ENCODE data around the gene CGREF1.
A peak's percentile ranks its signal among the peaks of the same experiment; 100 is the strongest.

CGREF1 gene

GRCh38 chr2:27069961-27070618 lies 48.8 kb downstream of the CGREF1 start:
- H3K27me3 ChIP-seq (ENCODE audit: insufficient read depth, insufficient read length), result no peaks in the 10 kb centered on the region
- H3K9me3 ChIP-seq (ENCODE audit: insufficient read depth, low read length), result no peaks in the 10 kb centered on the region
- no peak for DNase-seq (ENCODE audit: low read depth, low spot score)
- peak overlapping the region; percentile 93 for H3K4me3 ChIP-seq (ENCODE audit: insufficient read length, low read depth)
- H3K4me1 ChIP-seq (ENCODE audit: insufficient read depth, insufficient read length), result no peaks in the 10 kb centered on the region
- TF ChIP-seq ZNF274 (IDR thresholded peaks at IDR 0.05; ENCODE audit: low read depth, low read length), result no peak
- H3K36me3 ChIP-seq (ENCODE audit: insufficient read depth, insufficient read length, low read length), result peaks cover 48% of the 10 kb centered on the region
- H3K9ac ChIP-seq (ENCODE audit: insufficient read length, low read depth), result peak overlapping the region; percentile 94

DNA sequence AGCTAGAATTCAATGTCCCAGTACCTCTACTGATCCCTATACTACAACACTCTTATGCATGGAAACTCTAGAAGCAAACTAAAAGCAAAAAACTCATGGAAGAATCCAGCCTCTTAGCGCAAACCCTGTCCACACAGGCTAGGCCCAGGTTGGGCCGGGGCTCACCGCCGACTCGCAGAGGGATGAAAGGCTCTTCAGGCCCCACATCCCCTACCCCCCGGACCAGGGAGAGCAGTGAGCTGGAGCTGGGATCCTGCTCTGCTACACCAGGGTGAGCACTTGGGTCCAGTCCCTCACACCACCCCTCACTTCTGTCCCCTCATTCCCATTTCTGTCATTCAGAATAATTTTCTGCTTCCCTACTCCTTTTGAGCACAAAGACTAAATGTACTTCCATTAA lies 49.5 kb downstream of the CGREF1 start:
- no peak overlapping the region for H3K4me3 ChIP-seq (ENCODE audit: insufficient read length, low read depth)
- H3K9ac ChIP-seq (ENCODE audit: insufficient read length, low read depth), result no peak overlapping the region
- DNase-seq (ENCODE audit: low read depth, low spot score), result no peak
- H3K9me3 ChIP-seq (ENCODE audit: insufficient read depth, low read length), result no peaks in the 10 kb centered on the region
- H3K36me3 ChIP-seq (ENCODE audit: insufficient read depth, insufficient read length, low read length), result peaks cover 51% of the 10 kb centered on the region
- no peaks in the 10 kb centered on the region for H3K4me1 ChIP-seq (ENCODE audit: insufficient read depth, insufficient read length)
- H3K27me3 ChIP-seq (ENCODE audit: insufficient read depth, insufficient read length), result no peaks in the 10 kb centered on the region
- TF ChIP-seq ZNF274 (IDR thresholded peaks at IDR 0.05; ENCODE audit: low read depth, low read length), result no peak
- no peak for TF ChIP-seq SUZ12 (IDR thresholded peaks at IDR 0.05; ENCODE audit: extremely low read depth, insufficient read depth, insufficient read length)
- no peak for TF ChIP-seq YY1 (IDR thresholded peaks at IDR 0.05; ENCODE audit: insufficient read depth, insufficient read length)

GRCh38 chr2:27067385-27067784 lies 51.5 kb downstream of the CGREF1 start:
- Histone ChIP-seq H3K36me3 (ENCODE audit: insufficient read depth, insufficient read length, low read length) (peaks cover 59% of the 10 kb centered on the region), H3K27me3 (ENCODE audit: insufficient read depth, insufficient read length) (no peaks in the 10 kb centered on the region), H3K9me3 (ENCODE audit: insufficient read depth, low read length) (no peaks in the 10 kb centered on the region), H3K9ac (ENCODE audit: insufficient read length, low read depth) (no peak overlapping the region), H3K4me1 (ENCODE audit: insufficient read depth, insufficient read length) (no peaks in the 10 kb centered on the region), H3K4me3 (ENCODE audit: insufficient read length, low read depth) (no peak overlapping the region)
- TF ChIP-seq YY1 (IDR thresholded peaks at IDR 0.05; ENCODE audit: insufficient read depth, insufficient read length) (no peak), SUZ12 (IDR thresholded peaks at IDR 0.05; ENCODE audit: extremely low read depth, insufficient read depth, insufficient read length) (no peak), ZNF274 (IDR thresholded peaks at IDR 0.05; ENCODE audit: low read depth, low read length) (no peak)
- no peak for DNase-seq (ENCODE audit: low read depth, low spot score)

GRCh38 chr2:27065128-27065527 lies 53.8 kb downstream of the CGREF1 start:
- no peak for DNase-seq (ENCODE audit: low read depth, low spot score)
- Histone ChIP-seq H3K4me3 (ENCODE audit: insufficient read length, low read depth) (no peak overlapping the region), H3K36me3 (ENCODE audit: insufficient read depth, insufficient read length, low read length) (peaks cover 56% of the 10 kb centered on the region), H3K9me3 (ENCODE audit: insufficient read depth, low read length) (no peaks in the 10 kb centered on the region), H3K4me1 (ENCODE audit: insufficient read depth, insufficient read length) (no peaks in the 10 kb centered on the region), H3K27me3 (ENCODE audit: insufficient read depth, insufficient read length) (no peaks in the 10 kb centered on the region), H3K9ac (ENCODE audit: insufficient read length, low read depth) (no peak overlapping the region)
- TF ChIP-seq YY1 (IDR thresholded peaks at IDR 0.05; ENCODE audit: insufficient read depth, insufficient read length), result no peak
- TF ChIP-seq SUZ12 (IDR thresholded peaks at IDR 0.05; ENCODE audit: extremely low read depth, insufficient read depth, insufficient read length), result no peak
- TF ChIP-seq ZNF274 (IDR thresholded peaks at IDR 0.05; ENCODE audit: low read depth, low read length), result no peak

GRCh38 chr2:27060323-27060722 lies 58.6 kb downstream of the CGREF1 start:
- Histone ChIP-seq H3K9ac (ENCODE audit: insufficient read length, low read depth) (no peak overlapping the region), H3K4me3 (ENCODE audit: insufficient read length, low read depth) (no peak overlapping the region), H3K4me1 (ENCODE audit: insufficient read depth, insufficient read length) (no peaks in the 10 kb centered on the region), H3K36me3 (ENCODE audit: insufficient read depth, insufficient read length, low read length) (peaks cover 64% of the 10 kb centered on the region), H3K9me3 (ENCODE audit: insufficient read depth, low read length) (no peaks in the 10 kb centered on the region), H3K27me3 (ENCODE audit: insufficient read depth, insufficient read length) (no peaks in the 10 kb centered on the region)
- no peak for DNase-seq (ENCODE audit: low read depth, low spot score)
- no peak for TF ChIP-seq ZNF274 (IDR thresholded peaks at IDR 0.05; ENCODE audit: low read depth, low read length)
- TF ChIP-seq YY1 (IDR thresholded peaks at IDR 0.05; ENCODE audit: insufficient read depth, insufficient read length), result no peak
- no peak for TF ChIP-seq SUZ12 (IDR thresholded peaks at IDR 0.05; ENCODE audit: extremely low read depth, insufficient read depth, insufficient read length)

- Histone ChIP-seq H3K4me3 (ENCODE audit: insufficient read length, low read depth) (no peak overlapping the region), H3K27me3 (ENCODE audit: insufficient read depth, insufficient read length) (no peaks in the 10 kb centered on the region), H3K9me3 (ENCODE audit: insufficient read depth, low read length) (no peaks in the 10 kb centered on the region), H3K36me3 (ENCODE audit: insufficient read depth, insufficient read length, low read length) (peaks cover 69% of the 10 kb centered on the region), H3K4me1 (ENCODE audit: insufficient read depth, insufficient read length) (no peaks in the 10 kb centered on the region), H3K9ac (ENCODE audit: insufficient read length, low read depth) (no peak overlapping the region)
- TF ChIP-seq YY1 (IDR thresholded peaks at IDR 0.05; ENCODE audit: insufficient read depth, insufficient read length) (no peak), ZNF274 (IDR thresholded peaks at IDR 0.05; ENCODE audit: low read depth, low read length) (no peak), SUZ12 (IDR thresholded peaks at IDR 0.05; ENCODE audit: extremely low read depth, insufficient read depth, insufficient read length) (no peak)
- DNase-seq (ENCODE audit: low read depth, low spot score), result no peak
Observed at GRCh38 chr2:27059141-27059820, 59.6 kb downstream of the CGREF1 start.

DNA sequence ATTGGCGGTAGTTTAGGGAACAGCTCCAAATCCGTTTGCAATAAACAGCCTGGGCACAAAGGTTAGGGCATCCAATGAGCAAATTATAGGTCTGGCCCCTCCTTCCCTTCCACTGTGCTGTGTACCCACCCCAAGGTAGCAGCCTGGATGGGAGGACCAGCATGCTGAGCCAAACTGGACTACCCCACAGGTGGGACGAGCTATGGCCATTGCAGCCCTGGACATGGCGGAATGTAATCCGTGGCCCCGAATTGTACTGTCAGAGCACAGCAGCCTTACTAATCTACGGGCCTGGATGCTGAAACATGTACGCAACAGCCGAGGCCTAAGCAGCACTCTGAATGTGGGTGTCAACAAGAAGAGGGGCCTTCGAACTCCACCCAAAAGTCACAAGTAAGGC lies 60.7 kb downstream of the CGREF1 start:
- DNase-seq (ENCODE audit: low read depth, low spot score), result no peak
- Histone ChIP-seq H3K27me3 (ENCODE audit: insufficient read depth, insufficient read length) (no peaks in the 10 kb centered on the region), H3K9me3 (ENCODE audit: insufficient read depth, low read length) (no peaks in the 10 kb centered on the region), H3K36me3 (ENCODE audit: insufficient read depth, insufficient read length, low read length) (peaks cover 77% of the 10 kb centered on the region), H3K4me1 (ENCODE audit: insufficient read depth, insufficient read length) (no peaks in the 10 kb centered on the region), H3K9ac (ENCODE audit: insufficient read length, low read depth) (no peak overlapping the region), H3K4me3 (ENCODE audit: insufficient read length, low read depth) (no peak overlapping the region)
- TF ChIP-seq YY1 (IDR thresholded peaks at IDR 0.05; ENCODE audit: insufficient read depth, insufficient read length) (no peak), SUZ12 (IDR thresholded peaks at IDR 0.05; ENCODE audit: extremely low read depth, insufficient read depth, insufficient read length) (no peak), ZNF274 (IDR thresholded peaks at IDR 0.05; ENCODE audit: low read depth, low read length) (no peak)
